Suppressor macrophage (primary cell): ENCODE measurements around the gene ART4.

Experiments
- DNase-seq, 4 experiments: peaks; one replicate each; pipeline ENCODE4 v3.0.0-alpha.2; 2020 to 2022

Gene ART4

DNA sequence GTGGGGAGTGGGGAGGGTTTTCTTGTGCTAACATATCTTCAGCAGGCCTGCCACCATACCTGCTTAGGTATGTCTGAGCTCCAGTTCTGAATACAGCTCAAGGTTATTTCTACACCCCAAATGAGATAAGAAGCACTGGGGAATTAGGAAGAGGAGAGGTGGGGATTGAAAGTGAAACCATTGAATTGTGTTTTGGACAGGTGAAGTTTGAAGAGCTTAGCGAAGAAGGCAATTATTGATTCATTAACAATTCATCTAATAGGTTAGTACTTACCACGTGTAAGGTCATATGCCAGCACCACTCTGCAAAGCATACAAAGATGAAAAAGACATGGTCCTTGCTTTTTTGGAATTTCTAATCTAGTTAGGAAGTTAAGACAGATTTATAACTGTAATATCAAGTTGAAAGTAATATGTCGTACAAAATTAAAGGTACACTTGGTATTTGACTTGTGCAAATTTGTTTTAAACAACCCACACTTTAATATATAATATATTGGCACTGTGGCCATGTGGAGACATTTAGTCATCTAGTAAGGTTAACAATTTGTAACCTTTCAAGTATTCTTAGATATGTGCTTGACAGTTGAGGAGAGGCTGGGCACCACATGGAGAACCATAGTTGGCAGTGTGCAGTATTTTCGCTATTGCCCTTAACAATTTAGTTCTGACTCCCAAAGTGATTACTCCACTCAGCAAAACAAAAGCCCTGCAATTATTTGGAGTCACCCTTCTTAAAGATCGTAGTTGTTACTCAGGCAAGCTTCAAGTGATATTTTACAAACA, 33.0 kb downstream of the ART4 start:
- no peak for DNase-seq

DNA sequence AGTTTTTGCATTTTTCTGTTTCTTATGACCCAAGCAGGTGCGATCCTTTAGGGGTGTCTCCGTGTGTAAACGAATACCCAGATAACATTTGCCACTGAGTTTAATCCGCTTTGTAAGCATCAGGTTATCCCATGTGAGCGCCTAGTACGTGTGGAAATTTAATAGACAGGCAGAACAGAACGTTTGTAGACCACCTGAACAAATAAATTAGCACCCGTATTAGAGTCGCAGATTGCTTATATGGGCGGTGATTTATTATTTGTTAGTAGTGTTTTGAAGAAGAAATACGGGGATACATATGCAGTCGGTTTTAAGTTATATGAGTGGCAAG, 39.5 kb downstream of the ART4 start:
- no peak for DNase-seq

DNA sequence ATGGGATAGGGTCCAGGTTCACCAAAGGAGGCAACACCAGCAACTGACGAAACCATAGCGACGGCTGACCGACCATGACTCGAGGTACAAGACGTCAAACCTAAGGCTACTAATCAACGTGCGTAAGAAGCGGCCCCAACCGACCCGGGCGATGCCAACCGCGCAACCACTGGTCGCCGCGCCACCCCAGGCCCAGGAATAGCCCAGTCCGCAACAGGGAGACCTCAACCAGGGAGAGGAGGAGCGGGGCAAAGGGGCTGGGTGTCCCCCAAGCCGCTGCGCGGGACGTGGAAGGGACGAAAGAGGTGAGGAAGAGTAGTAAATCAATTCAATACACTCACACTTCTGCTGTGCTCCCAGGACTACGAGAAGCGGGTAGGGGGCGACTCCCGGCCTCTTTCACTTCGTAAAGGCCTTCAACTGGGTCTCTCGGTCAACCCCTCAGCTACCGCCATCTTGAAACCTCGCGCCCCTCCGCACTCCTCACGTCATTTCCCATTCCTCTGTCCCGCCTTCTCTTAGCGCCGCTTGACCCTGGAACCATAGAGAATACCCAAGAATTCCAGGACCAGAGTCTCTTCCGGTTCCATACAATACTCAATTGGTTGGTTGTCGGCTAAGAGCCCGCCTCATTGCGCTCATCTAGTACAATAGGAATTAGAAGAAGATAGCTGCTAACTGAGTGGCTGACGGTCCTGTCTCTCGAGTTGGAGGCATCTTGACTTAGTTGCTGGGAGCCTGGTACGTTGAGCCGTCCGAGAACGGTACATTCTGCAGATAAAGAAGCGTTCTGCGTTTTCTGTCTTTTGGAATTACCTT, 40.1 kb downstream of the ART4 start, which contains the start of the genes C12orf60 and WBP11:
TSS of gene C12orf60 (plus strand) at position 660 of the 819 bp plus-strand sequence. CDS start 19,266 bp downstream, outside the sequence.
TSS of gene WBP11 (minus strand) at position 468 of the 819 bp plus-strand sequence. CDS start 2,095 bp downstream, outside the sequence.
- peak; percentile 95 to 99 (median 98) for DNase-seq

DNA sequence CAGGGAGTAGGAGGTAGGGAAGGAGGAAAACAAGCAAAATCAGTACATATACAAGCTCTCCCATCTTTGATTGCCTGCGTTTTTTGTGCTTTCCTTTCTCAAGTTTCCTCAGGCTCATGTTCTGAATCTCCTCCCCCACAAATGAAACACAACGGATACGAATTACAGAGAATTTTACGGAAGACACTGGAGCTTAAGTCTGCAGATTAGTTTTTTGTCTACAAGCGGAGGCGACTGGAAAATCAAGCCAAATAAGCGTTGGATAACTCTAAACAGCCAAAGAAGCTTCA, 40.7 kb downstream of the ART4 start:
- DNase-seq: no peak

DNA sequence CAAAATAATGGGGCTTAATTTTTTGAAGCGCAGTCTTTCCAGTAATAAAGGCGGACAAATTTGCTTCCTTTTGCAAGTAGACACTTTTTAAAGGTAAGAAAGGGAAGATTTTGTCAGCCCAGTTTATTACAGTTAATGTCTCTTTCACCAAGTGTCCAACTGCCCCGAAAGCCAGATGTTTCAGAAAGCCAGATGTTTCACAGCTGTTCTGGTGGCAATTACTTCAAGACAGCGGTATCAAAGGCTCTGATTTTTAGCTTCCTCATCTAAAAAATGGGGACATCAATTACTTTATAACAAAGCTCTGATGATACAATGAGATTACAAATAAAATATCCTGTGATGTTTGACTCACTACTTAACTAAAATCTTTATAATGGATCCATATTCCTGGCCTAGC, 41.1 kb downstream of the ART4 start:
- DNase-seq: peak in 1 of 4 experiments; percentile 9

DNA sequence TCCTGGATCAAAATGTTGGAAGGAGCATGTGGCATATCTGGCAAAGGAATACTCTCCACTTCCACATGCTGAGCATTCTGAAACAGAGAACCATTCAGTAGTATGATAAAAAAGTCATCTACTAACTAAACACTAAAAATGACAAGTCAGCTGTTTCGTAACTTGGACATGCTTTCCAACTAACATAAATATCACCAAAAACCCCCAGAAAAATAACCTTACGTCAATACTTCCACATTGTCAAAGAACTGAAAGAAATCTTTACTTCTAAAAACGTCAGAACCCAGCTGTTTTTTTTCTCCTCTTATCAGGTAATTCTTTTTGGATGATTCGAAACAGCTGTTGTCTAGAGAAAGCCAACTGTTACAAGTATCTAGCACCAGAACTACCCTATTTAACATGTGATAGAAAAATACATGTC, 48.3 kb downstream of the ART4 start:
- peak in 2 of 4 experiments; percentile 36 to 45 for DNase-seq

DNA sequence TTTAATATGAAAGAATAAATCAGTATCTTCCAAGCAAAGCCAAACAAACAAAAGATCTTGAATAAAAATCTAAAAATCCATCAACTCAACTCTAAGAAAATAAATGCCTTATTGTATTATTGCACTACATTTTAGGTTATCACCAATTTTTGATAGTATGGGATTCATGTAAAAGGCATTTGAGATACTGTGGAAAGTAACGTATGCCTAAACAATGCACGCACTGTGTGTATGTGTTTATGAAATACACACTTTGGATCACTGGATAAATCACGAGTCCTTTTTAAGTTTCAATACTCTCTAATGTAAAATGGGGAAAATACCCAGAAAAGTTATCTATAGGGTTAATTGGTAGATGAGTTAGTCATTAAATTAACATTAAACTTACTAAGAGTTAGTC, 57.8 kb downstream of the ART4 start:
- no peak for DNase-seq

DNA sequence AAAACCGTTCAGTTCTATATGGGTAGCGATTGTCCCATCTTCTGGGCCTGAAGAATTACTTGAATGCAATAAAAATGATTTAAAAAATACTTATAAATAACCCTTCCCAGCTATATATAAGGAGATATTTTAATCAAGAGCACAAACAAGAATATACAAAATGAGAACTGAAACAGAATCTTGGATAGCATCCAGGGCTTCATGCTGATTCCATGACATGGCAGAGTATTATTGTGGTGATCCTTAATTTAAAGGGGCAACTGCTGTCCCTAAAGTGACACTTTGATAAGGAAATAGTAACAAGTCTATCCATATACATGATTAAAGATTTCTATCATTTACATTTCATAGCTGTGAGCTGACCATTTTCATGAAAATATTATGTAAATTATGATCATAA, 58.9 kb downstream of the ART4 start:
- DNase-seq: peak in 2 of 4 experiments; percentile 43 to 51

DNA sequence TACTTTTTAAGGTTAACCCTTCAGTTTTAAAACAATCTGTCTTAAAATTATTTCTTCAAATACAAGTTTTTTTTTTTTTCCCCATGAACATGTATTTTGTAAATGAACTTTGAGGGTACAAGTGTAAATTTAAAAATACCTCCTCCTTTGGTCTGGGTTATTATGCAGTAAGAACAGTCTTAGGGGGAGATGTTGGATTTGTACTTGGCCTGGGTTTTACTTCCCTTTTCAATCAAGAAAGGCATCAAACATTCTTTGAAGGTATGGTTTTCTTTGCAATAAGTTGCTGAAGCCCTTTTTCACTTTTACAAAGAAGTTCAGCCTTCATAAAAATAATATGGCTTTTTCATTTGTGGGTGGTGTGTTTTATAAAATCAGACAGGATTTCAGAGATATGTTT, 60.6 kb downstream of the ART4 start:
- no peak for DNase-seq

DNA sequence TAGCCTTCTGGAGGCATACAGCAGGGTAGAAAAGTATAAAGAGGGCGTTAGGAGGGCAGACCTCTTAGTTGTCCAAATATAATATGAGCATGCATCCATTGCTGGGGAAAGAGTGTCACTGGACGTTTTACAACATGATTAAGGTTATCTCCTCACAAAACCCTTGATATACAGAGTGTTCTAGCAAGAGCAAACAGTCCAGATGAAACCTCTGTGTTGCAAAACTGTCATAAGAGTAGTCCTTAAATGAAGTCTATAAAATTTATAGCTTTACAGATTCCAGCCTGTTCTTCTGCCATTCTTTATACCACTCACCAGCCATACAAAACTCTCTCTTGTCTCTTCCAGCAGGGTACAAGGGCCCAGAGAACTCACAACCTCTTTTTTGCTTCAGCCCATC, 61.8 kb downstream of the ART4 start:
- no peak for DNase-seq

DNA sequence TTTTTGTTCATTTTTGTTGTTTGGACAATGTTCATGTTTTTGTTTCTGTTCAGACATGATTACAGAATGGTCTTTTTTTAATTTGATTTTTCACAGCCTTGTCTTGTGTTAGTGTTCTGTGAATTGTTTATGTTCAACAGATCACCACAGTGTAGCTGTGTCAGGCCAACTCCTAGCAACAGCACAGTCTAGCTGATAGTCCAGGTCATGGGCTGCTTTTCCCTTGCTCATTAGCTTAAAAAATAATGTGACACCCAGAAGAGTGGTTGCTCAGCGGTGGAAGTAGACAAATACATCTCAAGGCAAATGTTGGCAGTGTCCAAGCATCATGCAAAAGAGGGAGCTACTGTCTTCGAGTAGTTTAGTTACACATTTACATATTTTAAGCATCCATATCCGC, 62.5 kb downstream of the ART4 start:
- DNase-seq: no peak

DNA sequence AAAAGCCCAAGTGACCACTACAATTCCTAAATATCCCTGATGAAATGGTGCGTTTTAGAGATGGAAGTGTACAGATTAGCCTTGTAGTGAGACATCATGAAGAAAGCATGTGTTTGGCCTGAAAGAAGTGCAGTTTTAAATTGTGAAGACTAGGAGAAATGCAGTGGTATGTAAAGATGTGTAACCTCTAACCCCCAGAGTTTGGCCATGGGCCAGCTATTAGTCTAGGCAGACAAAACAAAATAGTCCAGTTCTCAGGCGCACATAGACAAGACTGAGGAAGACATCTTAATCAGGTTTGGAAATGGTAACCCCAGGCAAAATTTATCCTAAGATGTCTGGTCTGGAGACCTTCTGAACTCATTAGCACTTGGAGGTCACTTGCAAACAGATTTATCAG, 63.5 kb downstream of the ART4 start:
- no peak for DNase-seq

DNA sequence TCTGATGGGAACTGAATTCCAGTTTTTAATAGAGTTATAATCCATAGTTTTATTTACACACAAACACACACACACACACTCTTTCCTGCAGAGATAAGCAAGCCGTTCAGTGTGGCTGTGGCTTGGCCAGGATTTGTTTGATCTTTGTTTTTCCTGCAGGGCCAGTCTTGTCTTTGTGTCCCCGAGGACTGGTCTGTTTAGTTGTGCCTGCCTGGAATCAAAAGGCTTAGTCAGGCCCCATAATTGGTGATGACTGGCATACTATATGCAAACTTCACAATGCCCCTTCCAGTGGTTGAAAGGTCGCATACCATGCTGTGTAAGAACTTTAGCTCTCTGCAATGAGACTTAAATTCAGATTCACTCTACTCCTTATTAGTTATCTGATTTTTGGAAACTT, 66.1 kb downstream of the ART4 start:
- no peak for DNase-seq

DNA sequence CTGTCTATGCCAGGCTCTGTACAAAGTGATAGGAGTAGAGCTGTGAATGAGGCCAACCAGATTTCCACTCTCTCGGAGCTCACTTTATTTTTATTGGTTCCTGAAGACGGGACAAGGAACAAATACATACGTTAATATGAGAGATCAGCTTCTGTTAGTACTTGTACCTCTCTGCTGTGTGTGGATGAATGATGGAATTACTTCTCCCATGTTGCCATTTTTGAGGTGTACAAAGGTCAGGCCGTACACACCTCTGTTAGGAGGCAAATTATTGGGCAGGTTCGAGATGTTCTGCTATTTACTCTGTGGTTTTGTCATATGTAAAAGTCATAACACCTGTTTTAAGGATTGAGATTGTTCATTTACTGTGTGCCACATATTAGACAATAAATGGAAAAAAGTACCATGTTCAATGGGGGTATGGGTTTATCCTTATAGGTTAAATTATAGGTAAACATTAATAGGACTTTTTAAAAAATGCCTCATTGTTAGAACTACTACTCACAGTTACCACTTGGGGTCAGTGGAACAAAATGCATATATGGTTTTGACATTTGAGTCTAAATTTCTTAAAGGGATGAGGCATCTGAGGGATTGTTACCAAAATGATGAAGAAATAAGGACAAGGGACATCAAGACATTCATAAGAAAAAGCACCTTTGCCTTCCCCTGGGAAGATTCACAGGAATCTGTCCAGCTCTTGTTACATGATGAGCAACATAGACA, 66.9 kb downstream of the ART4 start:
- DNase-seq: peak in 1 of 4 experiments; percentile 21

DNA sequence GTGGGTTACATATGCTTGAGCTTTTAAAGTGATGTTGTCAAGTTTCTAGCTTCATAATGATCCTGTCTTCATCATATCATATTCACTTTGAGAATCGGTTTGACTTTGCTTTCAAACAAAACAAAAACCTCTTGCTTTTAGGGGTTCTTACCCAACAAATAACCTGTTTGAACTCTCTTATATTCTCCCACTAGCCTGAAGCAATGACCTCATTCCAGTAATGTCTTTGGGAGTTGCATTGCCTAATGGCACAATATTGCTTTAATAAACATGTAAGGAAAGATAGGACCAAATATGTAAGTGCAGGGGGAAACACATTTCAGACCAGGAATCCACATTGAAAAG, 67.7 kb downstream of the ART4 start:
- no peak for DNase-seq
